Muscle of leg (tissue), 11 donors: Measurements from ENCODE around the gene AFF1. TPM values are rescaled to one million over a fixed set of nuclear protein-coding genes. Genes with fewer than 3 reads are reported as not detected.

Source experiments
- DNase-seq: peaks from one replicate; pipeline ENCODE4 v3.0.0; 2013
- H3K27ac ChIP-seq: one replicate; pipeline ENCODE4 v1.5.1; 2013; ENCODE audit warnings: mild to moderate bottlenecking, low read length, control low read depth
- H3K27me3 ChIP-seq: one replicate; pipeline ENCODE4 v1.6.1; 2013; ENCODE audit warnings: low read length; ENCODE audit not compliant: control insufficient read depth, insufficient read depth
- H3K36me3 ChIP-seq: one replicate; pipeline ENCODE4 v1.6.1; 2013; ENCODE audit warnings: low read length; ENCODE audit not compliant: control insufficient read depth, insufficient read depth
- H3K4me1 ChIP-seq: one replicate; pipeline ENCODE4 v1.6.1; 2013; ENCODE audit warnings: low read length; ENCODE audit not compliant: control insufficient read depth, insufficient read depth
- H3K4me3 ChIP-seq: one replicate; pipeline ENCODE4 v1.5.1; 2013; ENCODE audit warnings: low read length, control low read depth
- H3K9me3 ChIP-seq: replicated peaks from 2 replicates; pipeline ENCODE4 v1.6.1; 2013; ENCODE audit warnings: low read depth, low read length; ENCODE audit not compliant: control insufficient read depth
- WGBS: methylation state at CpG from one replicate; pipeline ENCODE4 v1.1.5; 2013; ENCODE audit warnings: missing lambda C conversion rate; ENCODE audit not compliant: insufficient coverage; 5-methylcytosine and 5-hydroxymethylcytosine counted together
- polyA plus RNA-seq, 8 donors: library from polyadenylated mRNA; unstranded; fragments of 120-200 nt; gene quantifications; one replicate each; pipeline versions ENCODE4 v1.2.1 to v1.2.3, GENCODE V29; 2013; ENCODE audit warnings: inconsistent platforms in 1 of 8, low replicate concordance in 1 of 8; ENCODE audit not compliant: insufficient read length in 8 of 8, insufficient read depth in 1 of 8
- total RNA-seq: library from RNA; stranded (reverse); fragments of 120-200 nt; gene quantifications from one replicate; pipeline ENCODE4 v1.2.4, GENCODE V29; 2013

The AFF1 gene
- total and polyA plus RNA-seq, 9 donors = 12.2 to 19.6 (median 15.5) TPM

DNA sequence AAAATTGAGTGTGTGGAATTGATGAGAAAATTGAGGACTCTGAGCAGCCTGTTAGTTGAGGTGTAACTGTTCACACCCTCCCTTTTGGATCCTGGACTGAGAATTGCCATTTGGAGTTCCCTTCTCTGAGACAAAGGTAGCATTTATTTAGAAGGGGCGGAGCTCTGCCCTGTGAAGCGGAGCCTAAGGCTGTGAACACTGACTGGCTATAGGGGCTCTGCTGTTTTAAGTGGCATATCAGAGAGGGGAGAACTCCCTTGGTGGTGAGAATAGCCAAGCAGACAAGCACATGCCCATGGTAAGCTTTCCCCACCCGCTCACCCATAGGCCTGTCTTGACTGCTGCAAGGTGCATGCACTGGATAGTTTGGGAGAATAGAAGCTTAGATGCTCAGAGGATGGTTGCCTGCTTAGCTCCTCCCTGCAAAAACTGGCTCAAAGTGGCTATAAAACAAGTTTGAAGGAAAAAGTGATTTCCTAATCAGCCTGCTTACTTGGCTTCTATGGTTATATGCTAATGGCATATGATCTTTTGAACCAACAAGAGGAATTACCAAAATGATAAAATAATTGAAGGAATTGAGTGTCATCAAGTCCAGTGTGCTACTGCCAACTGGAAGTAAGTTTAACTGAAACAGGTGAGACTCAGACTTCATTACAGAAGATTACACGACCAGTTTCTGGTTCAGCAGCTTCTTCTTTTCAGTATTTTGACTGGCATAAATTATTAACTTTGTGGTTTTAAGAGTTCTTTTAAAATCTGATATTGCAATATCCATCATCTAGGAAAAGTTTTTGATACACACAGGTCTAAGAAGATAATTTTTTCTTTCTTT, 108.4 kb downstream of the AFF1 start:
- no peak overlapping the region for H3K4me3 ChIP-seq
- no peak overlapping the region for H3K27ac ChIP-seq
- peaks cover 25% of the 10 kb centered on the region for H3K4me1 ChIP-seq

DNA sequence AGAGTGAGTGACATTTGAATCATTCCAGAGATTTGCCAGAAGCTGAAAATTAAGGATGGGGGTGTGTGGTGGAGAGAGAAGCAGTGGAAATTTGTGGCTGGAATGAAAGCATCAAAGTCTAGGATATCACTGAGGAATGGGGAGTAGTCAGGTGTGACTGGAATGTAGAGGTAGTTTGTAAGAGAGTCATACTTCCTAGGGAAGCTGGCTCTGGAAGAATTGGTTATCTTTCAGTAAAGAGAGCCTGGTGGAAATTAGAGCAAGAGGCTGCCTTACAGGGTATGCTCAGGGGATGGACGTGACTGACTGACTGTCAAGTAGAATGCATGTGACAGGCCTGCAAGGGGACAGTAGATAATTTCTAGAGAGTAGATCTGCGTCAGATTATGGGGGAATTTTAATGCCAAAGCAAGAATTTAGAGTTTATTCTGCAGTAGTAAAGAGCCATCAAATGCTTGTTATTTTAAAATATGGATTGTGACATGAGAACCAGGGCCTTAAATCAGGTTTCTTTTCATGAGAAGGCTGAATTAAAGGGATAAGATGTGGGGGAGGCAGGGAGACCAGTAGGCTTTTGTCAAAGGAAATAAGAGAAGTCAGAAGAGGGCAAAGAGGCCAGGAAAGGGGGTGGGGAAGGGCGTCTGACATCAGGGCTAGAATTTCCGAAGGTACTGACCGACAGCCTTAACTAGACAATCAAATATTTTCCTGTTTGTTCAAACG, 109.9 kb downstream of the AFF1 start:
- peaks cover 2% of the 10 kb centered on the region for H3K9me3 ChIP-seq
- no peak for DNase-seq
- WGBS = 34% methylated on average over 2 of the region's 6 CpGs
- no peaks in the 10 kb centered on the region for H3K27me3 ChIP-seq
- H3K4me3 ChIP-seq = no peak overlapping the region
- H3K36me3 ChIP-seq = peaks cover 9% of the 10 kb centered on the region
- H3K27ac ChIP-seq = peak overlapping the region; percentile 71
- H3K4me1 ChIP-seq = peaks cover 14% of the 10 kb centered on the region

More for the DNA sequence above, 108.4 kb downstream of the AFF1 start:
- WGBS = no CpG with 5 or more reads among the region's 4 CpGs
- no peak for DNase-seq
- H3K36me3 ChIP-seq = peaks cover 6% of the 10 kb centered on the region
- H3K27me3 ChIP-seq = no peaks in the 10 kb centered on the region
- peaks cover 2% of the 10 kb centered on the region for H3K9me3 ChIP-seq

DNA sequence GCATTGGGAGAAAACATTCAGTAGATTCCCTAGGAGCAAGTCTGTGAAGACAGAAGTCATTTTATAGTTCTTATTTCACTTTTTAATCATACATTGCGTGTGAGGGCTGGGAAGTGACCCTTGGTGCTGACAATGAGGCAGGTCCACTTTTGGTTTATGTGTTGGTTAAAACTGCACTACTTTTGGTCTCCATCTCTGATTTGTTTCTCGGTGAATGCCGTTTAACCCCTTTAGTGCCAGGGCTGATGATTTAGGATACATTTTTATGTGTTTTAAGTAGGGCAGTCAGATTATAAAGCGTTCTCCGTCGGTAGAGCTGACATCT, 110.4 kb downstream of the AFF1 start:
- no peak for DNase-seq
- peaks cover 14% of the 10 kb centered on the region for H3K4me1 ChIP-seq

DNA sequence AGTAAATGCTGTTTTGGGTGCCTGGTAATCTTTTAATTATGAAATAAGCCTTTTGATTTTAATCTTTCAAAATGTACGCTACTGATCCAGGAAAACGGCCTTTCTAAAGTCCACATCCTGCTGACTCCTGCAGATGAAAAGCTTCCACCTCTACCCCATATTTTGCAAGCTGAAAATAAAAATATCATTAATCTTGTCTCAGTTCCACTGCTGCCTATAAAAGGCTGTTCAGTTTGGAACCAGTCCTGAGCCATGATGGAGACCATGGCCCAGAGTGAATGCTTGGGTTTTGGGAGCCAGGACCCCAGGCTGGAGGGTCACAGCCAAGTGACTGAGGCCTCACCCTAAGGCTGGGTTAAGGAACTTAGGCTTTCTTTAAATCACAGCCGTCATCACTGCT, 110.8 kb downstream of the AFF1 start:
- Histone ChIP-seq H3K27ac (peak overlapping the region; percentile 71), H3K36me3 (peaks cover 9% of the 10 kb centered on the region), H3K9me3 (peaks cover 2% of the 10 kb centered on the region), H3K27me3 (no peaks in the 10 kb centered on the region), H3K4me1 (peaks cover 14% of the 10 kb centered on the region), H3K4me3 (no peak overlapping the region)
- 60% methylated on average over 2 of the region's 3 CpGs for WGBS
- no peak for DNase-seq

More for the DNA sequence above, 110.4 kb downstream of the AFF1 start:
- H3K27me3 ChIP-seq = no peaks in the 10 kb centered on the region
- peak overlapping the region; percentile 71 for H3K27ac ChIP-seq
- H3K9me3 ChIP-seq = peaks cover 2% of the 10 kb centered on the region
- 0% methylated on average over 1 of the region's 6 CpGs for WGBS
- peaks cover 9% of the 10 kb centered on the region for H3K36me3 ChIP-seq
- H3K4me3 ChIP-seq = no peak overlapping the region

DNA sequence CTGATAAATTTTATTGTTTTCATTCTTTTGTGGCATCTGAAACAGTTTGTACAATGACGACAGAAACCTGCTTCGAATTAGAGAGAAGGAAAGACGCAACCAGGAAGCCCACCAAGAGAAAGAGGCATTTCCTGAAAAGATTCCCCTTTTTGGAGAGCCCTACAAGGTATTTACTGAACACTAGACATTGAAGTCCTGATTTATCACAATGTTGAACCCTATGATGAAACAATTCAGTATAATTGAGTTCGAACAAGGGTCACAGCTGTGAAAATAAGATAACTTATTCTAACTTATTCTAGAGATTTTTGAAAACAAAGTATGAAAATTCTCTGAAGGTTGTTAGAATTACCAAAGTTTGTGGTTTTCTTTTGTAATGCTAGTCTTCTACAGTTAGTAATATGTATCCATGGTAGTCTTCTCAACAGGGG, 111.3 kb downstream of the AFF1 start:
- Histone ChIP-seq H3K4me3 (no peak overlapping the region), H3K9me3 (peaks cover 2% of the 10 kb centered on the region), H3K36me3 (peaks cover 9% of the 10 kb centered on the region), H3K27ac (peak overlapping the region; percentile 71), H3K4me1 (peaks cover 14% of the 10 kb centered on the region), H3K27me3 (no peaks in the 10 kb centered on the region)
- no peak for DNase-seq
- WGBS = 33% methylated on average over 1 of the region's 4 CpGs

DNA sequence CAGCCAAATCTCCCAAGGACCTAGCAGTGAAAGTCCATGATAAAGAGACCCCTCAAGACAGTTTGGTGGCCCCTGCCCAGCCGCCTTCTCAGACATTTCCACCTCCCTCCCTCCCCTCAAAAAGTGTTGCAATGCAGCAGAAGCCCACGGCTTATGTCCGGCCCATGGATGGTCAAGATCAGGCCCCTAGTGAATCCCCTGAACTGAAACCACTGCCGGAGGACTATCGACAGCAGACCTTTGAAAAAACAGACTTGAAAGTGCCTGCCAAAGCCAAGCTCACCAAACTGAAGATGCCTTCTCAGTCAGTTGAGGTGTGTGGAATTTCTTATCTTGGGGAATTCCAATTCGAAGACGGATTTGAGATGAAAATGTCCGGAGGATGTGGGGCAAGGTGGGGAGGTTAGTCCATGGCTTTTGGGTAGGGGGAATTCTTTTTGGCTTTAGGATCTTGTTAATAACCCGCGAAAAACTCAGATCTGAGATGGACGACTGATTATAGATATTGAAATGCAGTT, 112.5 kb downstream of the AFF1 start:
- Histone ChIP-seq H3K4me3 (no peak overlapping the region), H3K27ac (no peak overlapping the region), H3K4me1 (peaks cover 12% of the 10 kb centered on the region), H3K27me3 (no peaks in the 10 kb centered on the region), H3K9me3 (no peaks in the 10 kb centered on the region), H3K36me3 (peaks cover 9% of the 10 kb centered on the region)
- WGBS = 87% methylated on average over 8 of the region's 11 CpGs
- no peak for DNase-seq

DNA sequence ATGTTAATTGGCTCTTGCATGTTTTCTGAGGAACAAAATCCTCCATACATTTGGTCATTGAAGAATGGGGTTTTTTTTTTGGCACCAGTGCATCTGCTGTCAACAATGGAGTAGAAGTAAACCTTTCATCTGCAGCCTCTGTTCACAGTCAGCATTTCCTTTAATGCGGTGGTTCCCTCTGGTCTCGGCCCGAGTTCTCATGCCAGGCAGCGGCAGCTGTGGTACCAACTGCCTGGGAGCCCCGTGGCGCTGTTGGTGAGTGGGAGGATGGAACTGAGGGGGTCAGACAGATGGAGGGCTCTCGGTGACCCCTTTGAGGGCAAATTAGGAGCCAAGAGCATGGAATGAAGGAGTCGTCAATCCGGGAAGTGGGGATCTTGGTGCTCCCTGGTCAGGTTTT, 114.7 kb downstream of the AFF1 start:
- H3K27me3 ChIP-seq = no peaks in the 10 kb centered on the region
- H3K4me1 ChIP-seq = peaks cover 16% of the 10 kb centered on the region
- H3K9me3 ChIP-seq = no peaks in the 10 kb centered on the region
- H3K27ac ChIP-seq = no peak overlapping the region
- DNase-seq = no peak
- H3K4me3 ChIP-seq = no peak overlapping the region
- whole genome bisulfite sequencing = 85% methylated on average over 7 of the region's 9 CpGs
- H3K36me3 ChIP-seq = peaks cover 9% of the 10 kb centered on the region

DNA sequence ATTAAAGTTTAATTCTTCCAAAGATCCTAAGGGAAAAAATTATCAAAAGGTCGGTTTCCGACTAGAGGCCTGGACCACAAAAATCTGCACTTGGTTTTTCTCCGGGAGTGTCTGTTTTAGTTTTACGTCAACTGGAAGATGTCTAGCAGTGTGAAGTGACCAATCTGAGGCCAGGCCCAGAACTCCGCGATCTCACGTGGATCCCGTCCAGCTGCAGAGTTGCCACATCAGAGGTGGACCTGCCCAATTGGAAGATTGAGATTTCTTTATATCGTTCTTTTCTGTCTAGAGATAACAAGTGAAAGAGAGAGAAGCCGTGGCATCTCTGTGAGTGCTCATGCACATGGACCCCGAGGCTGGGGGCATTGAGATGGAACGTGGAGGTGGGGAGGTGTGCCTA, 115.8 kb downstream of the AFF1 start:
- H3K27ac ChIP-seq = no peak overlapping the region
- no peak for DNase-seq
- no peaks in the 10 kb centered on the region for H3K27me3 ChIP-seq
- H3K4me3 ChIP-seq = no peak overlapping the region
- 80% methylated on average over 12 of the region's 12 CpGs for WGBS
- H3K36me3 ChIP-seq = peaks cover 9% of the 10 kb centered on the region
- no peaks in the 10 kb centered on the region for H3K9me3 ChIP-seq
- peaks cover 17% of the 10 kb centered on the region for H3K4me1 ChIP-seq

DNA sequence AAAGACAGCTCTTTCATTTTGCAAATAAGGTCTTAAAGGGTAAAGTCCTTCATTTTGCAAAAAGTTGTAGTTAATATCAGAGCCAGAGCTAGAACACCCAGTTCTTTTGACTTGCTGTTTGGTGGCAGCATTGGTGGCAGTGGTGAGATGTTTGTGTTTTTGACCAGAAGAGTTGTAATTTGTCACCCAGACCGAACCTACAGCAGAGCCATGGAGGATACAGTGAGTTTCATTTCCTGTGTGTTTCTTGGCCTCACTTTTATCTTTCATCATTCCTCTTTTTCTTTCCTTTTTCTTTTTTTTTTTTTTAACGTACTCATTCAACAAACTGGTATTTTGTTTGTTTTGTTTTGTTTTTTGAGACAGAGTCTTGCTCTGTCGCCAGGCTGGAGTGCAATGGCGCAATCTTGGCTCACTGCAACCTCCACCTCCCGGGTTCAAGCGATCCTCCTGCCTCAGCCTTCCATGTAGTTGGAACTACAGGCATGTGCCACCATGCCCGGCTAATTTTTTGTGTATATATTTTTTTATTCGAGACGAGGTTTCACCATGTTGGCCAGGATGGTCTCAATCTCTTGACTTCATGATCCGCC, 116.4 kb downstream of the AFF1 start:
- H3K4me1 ChIP-seq = peaks cover 12% of the 10 kb centered on the region
- H3K27me3 ChIP-seq = no peaks in the 10 kb centered on the region
- WGBS = no CpG with 5 or more reads among the region's 10 CpGs
- H3K4me3 ChIP-seq = no peak overlapping the region
- H3K9me3 ChIP-seq = no peaks in the 10 kb centered on the region
- no peak overlapping the region for H3K27ac ChIP-seq
- peaks cover 9% of the 10 kb centered on the region for H3K36me3 ChIP-seq
- no peak for DNase-seq

DNA sequence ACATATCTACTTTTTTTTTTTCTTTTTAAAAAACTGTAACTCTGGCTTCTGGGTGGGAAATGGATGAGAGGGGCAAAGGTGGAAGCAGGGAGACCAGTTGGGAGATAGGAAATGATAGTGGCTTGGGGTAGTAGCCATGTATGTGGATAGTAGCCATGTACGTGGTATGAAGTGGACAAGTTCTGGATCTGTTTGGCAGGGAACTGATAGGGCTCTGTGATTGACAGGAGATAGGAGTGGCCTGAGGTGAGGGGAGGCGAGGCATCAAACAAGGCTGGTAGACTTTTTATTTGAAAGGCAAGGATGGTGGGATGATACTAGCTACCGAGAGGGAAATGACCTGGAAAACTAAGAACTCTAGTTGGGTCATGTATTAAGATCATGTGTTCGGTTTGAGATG, 117.8 kb downstream of the AFF1 start:
- Histone ChIP-seq H3K4me3 (no peak overlapping the region), H3K27ac (no peak overlapping the region), H3K36me3 (peaks cover 4% of the 10 kb centered on the region), H3K4me1 (peaks cover 12% of the 10 kb centered on the region), H3K27me3 (no peaks in the 10 kb centered on the region), H3K9me3 (no peaks in the 10 kb centered on the region)
- 82% methylated on average over 4 of the region's 4 CpGs for WGBS
- DNase-seq = no peak
